GM12878 (cell line): ENCODE results near the gene GAL3ST2. TPM values are rescaled to one million over a fixed set of nuclear protein-coding genes. Genes with fewer than 3 reads are reported as not detected.

Experiments used
- ATAC-seq: fragments of 200-7000 bp; cut with Tn5 transposase; 3 replicates; pipeline ENCODE4 v1.9.1; 2020; ENCODE audit warnings: mild to moderate bottlenecking, moderate library complexity
- BruUV-seq: library from RNA; stranded (reverse); fragments of 400-500 nt; replicated peaks from 2 replicates; lab custom pipeline; 2021; lab: Mats Ljungman, UMichigan
- CTCF ChIA-PET: fragments of 300-600 bp; sonication (Branson Sonifier 250); formaldehyde crosslinking; extraction: SDS; loops from one replicate; lab custom pipeline; 2021; ENCODE audit warnings: inconsistent platforms; lab: Yijun Ruan, JAX
- POLR2A ChIA-PET: fragments of 350-600 bp; formaldehyde crosslinking; extraction: SDS; loops from one replicate; lab custom pipeline; 2021; ENCODE audit warnings: inconsistent platforms; lab: Charles Lee
- RAD21 ChIA-PET: fragments of 300-600 bp; sonication (Branson Sonifier 250); formaldehyde crosslinking; loops from one replicate; lab custom pipeline; 2023; ENCODE audit warnings: antibody characterized with exemption; ENCODE audit not compliant: unreplicated experiment; lab: Charles Lee
- SMC1A ChIA-PET: fragments of 300-600 bp; sonication (Branson Sonifier 250); formaldehyde crosslinking; loops from one replicate; lab custom pipeline; 2023; ENCODE audit not compliant: unreplicated experiment, uncharacterized antibody; lab: Charles Lee
- DNase-seq: peaks from one replicate; pipeline ENCODE4 v3.0.0-alpha.2; 2011; ENCODE audit warnings: low read depth, low spot score
- FAIRE-seq: peaks from 3 replicates; lab custom pipeline; 2011; peaks lifted over from hg19 to GRCh38; lab: Jason Lieb, UNC
- H2AFZ ChIP-seq: 2 replicates; pipeline ENCODE4 v1.6.0; 2011; ENCODE audit warnings: low read depth, low read length, control low read depth; ENCODE audit not compliant: control insufficient read depth
- H3K27ac ChIP-seq: 2 replicates; pipeline ENCODE4 v1.5.1; 2011; ENCODE audit warnings: control low read depth; ENCODE audit not compliant: control insufficient read depth, insufficient read depth
- H3K27me3 ChIP-seq, 2 experiments: replicated peaks in 1 of 2; 2 replicates each; pipeline versions ENCODE4 v1.6.0 to v1.6.1; 2011; ENCODE audit warnings: low read length in 1 of 2; ENCODE audit not compliant: control insufficient read depth in 2 of 2, insufficient read depth in 2 of 2
- H3K36me3 ChIP-seq, 2 experiments: 2 replicates each; pipeline ENCODE4 v1.5.1; 2011; ENCODE audit warnings: low read length in 1 of 2; ENCODE audit not compliant: control insufficient read depth in 2 of 2, insufficient read depth in 2 of 2
- H3K4me1 ChIP-seq: 2 replicates; pipeline ENCODE4 v1.6.1; 2011; ENCODE audit warnings: mild to moderate bottlenecking, low read length, moderate library complexity, mixed read lengths; ENCODE audit not compliant: control insufficient read depth, insufficient read depth
- H3K4me2 ChIP-seq: 2 replicates; pipeline ENCODE4 v1.6.0; 2011; ENCODE audit warnings: control low read depth; ENCODE audit not compliant: control insufficient read depth, insufficient read depth
- H3K4me3 ChIP-seq: fragments of 200-600 bp; sonication (generic); 2 replicates; pipeline ENCODE4 v1.5.1; 2016
- H3K79me2 ChIP-seq: 2 replicates; pipeline ENCODE4 v1.6.0; 2011; ENCODE audit warnings: low read length; ENCODE audit not compliant: control insufficient read depth, insufficient read depth
- H3K9ac ChIP-seq: 2 replicates; pipeline ENCODE4 v1.8.0; 2011; ENCODE audit warnings: low read length, control low read depth, mixed read lengths; ENCODE audit not compliant: control insufficient read depth, insufficient read depth
- H3K9me3 ChIP-seq: replicated peaks from 3 replicates; pipeline ENCODE4 v1.5.1; 2011; ENCODE audit warnings: mild to moderate bottlenecking, low read length; ENCODE audit not compliant: control insufficient read depth, insufficient read depth
- H4K20me1 ChIP-seq: 2 replicates; pipeline ENCODE4 v1.6.0; 2011; ENCODE audit not compliant: control insufficient read depth, insufficient read depth
- CHD1 ChIP-seq: IDR thresholded peaks from 2 replicates; pipeline ENCODE4 v1.6.1; 2012; ENCODE audit warnings: low read depth, low read length, improper control_type of control experiment
- NRF1 ChIP-seq: conservative IDR thresholded peaks from 2 replicates; pipeline ENCODE4 v1.6.1; 2011; ENCODE audit warnings: mild to moderate bottlenecking, low read depth, low read length, improper control_type of control experiment
- RELA ChIP-seq: fragments of 450-650 bp; IDR thresholded peaks from 2 replicates; pipeline ENCODE4 v1.8.0; 2014; ENCODE audit warnings: borderline replicate concordance; ENCODE audit not compliant: partially characterized antibody
- SMARCA5 ChIP-seq: fragments of 450-650 bp; IDR thresholded peaks from 2 replicates; pipeline ENCODE4 v1.6.1; 2017; ENCODE audit warnings: mild to moderate bottlenecking
- ZNF207 ChIP-seq: fragments of 450-650 bp; IDR thresholded peaks from 2 replicates; pipeline ENCODE4 v1.6.1; 2014; ENCODE audit warnings: antibody characterized with exemption, mild to moderate bottlenecking, borderline replicate concordance
- WGBS: methylation state at CpG from one replicate; pipeline ENCODE4 v1.1.6; 2016; ENCODE audit warnings: low lambda C conversion rate; ENCODE audit not compliant: insufficient replicate concordance, insufficient coverage; ENCODE audit errors: missing lambda C conversion rate; 5-methylcytosine and 5-hydroxymethylcytosine counted together
- in situ Hi-C: fragments of 300-500 bp; cut with MboI; formaldehyde crosslinking; loops from 9 replicates; pipeline ENCODE4 v1.14.3; 2018; ENCODE audit warnings: mixed read lengths
- intact Hi-C: fragments of 100-400 bp; cut with micrococcal nuclease; formaldehyde crosslinking; loops from one replicate; pipeline ENCODE4 v1.14.2; 2022; ENCODE audit not compliant: unreplicated experiment
- polyA plus RNA-seq, 11 experiments: library from polyadenylated mRNA; depleted of rRNA in 4 of 11; unstranded in 6 of 11; stranded (reverse) in 5 of 11; fragments of >200 nt; fragmentation: Nextera tagmentation in 4 of 11; fragmentation: Illumina TruSeq in 1 of 11; extraction: Ambion mirVana in 4 of 11; extraction: Trizol in 1 of 11; gene quantifications; 1 replicate in 1 of 11; 2 replicates in 10 of 11; pipeline versions ENCODE4 v1.2.1 to v1.2.3, GENCODE V29; 2011 to 2016; ENCODE audit warnings: inconsistent platforms in 2 of 11, missing spikeins in 2 of 11, low read depth in 1 of 11
- total RNA-seq, 4 experiments: library from RNA; depleted of rRNA in 3 of 4; stranded (reverse); fragments of >200 nt in 3 of 4; fragmentation: Illumina TruSeq in 1 of 4; extraction: Trizol in 1 of 4; gene quantifications; 2 replicates each; pipeline versions ENCODE4 v1.2.1 to v1.2.3, GENCODE V29; 2013 to 2021

The GAL3ST2 gene
- total and polyA plus RNA-seq, 10 of the 15 experiments (the other 5 are each of a cell fraction or from before 2014, with no cell fraction given): 0.09 to 0.36 (median 0.11) TPM; not detected in 7

- ChIA-PET SMC1A (no interaction called here), CTCF (no interaction called here), RAD21 (no interaction called here), POLR2A (interaction anchor here (0.9 kb wide), 1 partner anchor 14 kb away, joined by 3 read pairs; no protein-coding TSS in a partner anchor)
- Histone ChIP-seq H3K9me3 (no peaks in the 10 kb centered on the region), H3K4me2 (no peak overlapping the region), H3K4me1 (no peaks in the 10 kb centered on the region), H3K4me3 (no peak overlapping the region), H3K27ac (no peak overlapping the region), H4K20me1 (no peaks in the 10 kb centered on the region), H3K9ac (no peak overlapping the region), H3K27me3 (no peaks in the 10 kb centered on the region), H3K79me2 (peaks cover under 1% of the 10 kb centered on the region; the same call in 1 of the 2 replicates), H3K36me3 (no peaks in the 10 kb centered on the region), H2AFZ (no peak overlapping the region)
- no TSS peak for BruUV-seq
- no peak for DNase-seq
- TF ChIP-seq RELA (no peak), ZNF207 (no peak), NRF1 (no peak), SMARCA5 (no peak), CHD1 (no peak)
- intact Hi-C loops: no loop called here
- 37% methylated on average over 10 of the region's 10 CpGs for WGBS
- in situ Hi-C loops: no loop called here
- FAIRE-seq: no peak
- ATAC-seq: no peak
Measured at GRCh38 chr2:241852981-241853631, 76.5 kb downstream of the GAL3ST2 start.

Other genes starting within 250 kb of the GAL3ST2 start
Only the 7 nearest of the 9 such genes appear.
- gene ATG4B, start 139.1 kb upstream of the GAL3ST2 start, total RNA-seq (2014; rRNA removed): 59.6 and 76.2 TPM in 2 replicates
- 29.2 and 36.7 TPM in 2 replicates for gene ATG4B, start 139.1 kb upstream of the GAL3ST2 start, total RNA-seq (2014; rRNA removed; fragmentation: Illumina TruSeq; extraction: Trizol)
- 61.0 and 69.2 TPM in 2 replicates for gene ATG4B, start 139.1 kb upstream of the GAL3ST2 start, total RNA-seq (2021)
- 45.8 and 84.1 TPM in 2 replicates for gene ATG4B, start 139.1 kb upstream of the GAL3ST2 start, polyA plus RNA-seq (2011; rRNA removed)
- gene ATG4B, start 139.1 kb upstream of the GAL3ST2 start, polyA plus RNA-seq (2014; fragmentation: Illumina TruSeq; extraction: Trizol): 35.9 and 60.7 TPM in 2 replicates
- gene ATG4B, start 139.1 kb upstream of the GAL3ST2 start, polyA plus RNA-seq (2014; fragmentation: Nextera tagmentation; extraction: Ambion mirVana): 1 to 10 TPM; 5.8 to 9.3 TPM
- 70.7 and 75.3 TPM in 2 replicates for gene ATG4B, start 139.1 kb upstream of the GAL3ST2 start, polyA plus RNA-seq (2014; rRNA removed)
- gene ATG4B, start 139.1 kb upstream of the GAL3ST2 start, polyA plus RNA-seq (2016; fragmentation: Nextera tagmentation; extraction: Ambion mirVana): 10 to 100 TPM; 73.2 to 76.1 TPM
- 75.7 and 80.5 TPM in 2 replicates for gene DTYMK, start 90.0 kb upstream of the GAL3ST2 start, total RNA-seq (2014; rRNA removed)
- gene DTYMK, start 90.0 kb upstream of the GAL3ST2 start, total RNA-seq (2014; rRNA removed; fragmentation: Illumina TruSeq; extraction: Trizol): 40.7 and 43.5 TPM in 2 replicates
- gene DTYMK, start 90.0 kb upstream of the GAL3ST2 start, total RNA-seq (2021): 80.5 and 82.4 TPM in 2 replicates
- 42.8 and 54.3 TPM in 2 replicates for gene DTYMK, start 90.0 kb upstream of the GAL3ST2 start, polyA plus RNA-seq (2011; rRNA removed)
- 13.1 and 33.4 TPM in 2 replicates for gene DTYMK, start 90.0 kb upstream of the GAL3ST2 start, polyA plus RNA-seq (2014; fragmentation: Illumina TruSeq; extraction: Trizol)
- 10 to 100 TPM in 1 of 2 experiments, 1 to 10 TPM in 1; 7.0 to 20.5 TPM for gene DTYMK, start 90.0 kb upstream of the GAL3ST2 start, polyA plus RNA-seq (2014; fragmentation: Nextera tagmentation; extraction: Ambion mirVana)
- 64.4 and 72.1 TPM in 2 replicates for gene DTYMK, start 90.0 kb upstream of the GAL3ST2 start, polyA plus RNA-seq (2014; rRNA removed)
- 100 to 1,000 TPM; 220 TPM for gene DTYMK, start 90.0 kb upstream of the GAL3ST2 start, polyA plus RNA-seq (2016; fragmentation: Nextera tagmentation; extraction: Ambion mirVana)
- gene ING5, start 74.8 kb upstream of the GAL3ST2 start, total RNA-seq (2014; rRNA removed): 30.2 and 35.6 TPM in 2 replicates
- 29.5 and 29.8 TPM in 2 replicates for gene ING5, start 74.8 kb upstream of the GAL3ST2 start, total RNA-seq (2014; rRNA removed; fragmentation: Illumina TruSeq; extraction: Trizol)
- 27.2 and 34.6 TPM in 2 replicates for gene ING5, start 74.8 kb upstream of the GAL3ST2 start, total RNA-seq (2021)
- gene ING5, start 74.8 kb upstream of the GAL3ST2 start, polyA plus RNA-seq (2011; rRNA removed): 31.4 and 34.9 TPM in 2 replicates
- gene ING5, start 74.8 kb upstream of the GAL3ST2 start, polyA plus RNA-seq (2014; fragmentation: Illumina TruSeq; extraction: Trizol): 24.6 TPM in 2 replicates
- 10 to 100 TPM in 1 of 2 experiments, 1 to 10 TPM in 1; 10.0 to 13.2 TPM for gene ING5, start 74.8 kb upstream of the GAL3ST2 start, polyA plus RNA-seq (2014; fragmentation: Nextera tagmentation; extraction: Ambion mirVana)
- gene ING5, start 74.8 kb upstream of the GAL3ST2 start, polyA plus RNA-seq (2014; rRNA removed): 46.1 and 60.1 TPM in 2 replicates
- 10 to 100 TPM; 16.9 to 19.3 TPM for gene ING5, start 74.8 kb upstream of the GAL3ST2 start, polyA plus RNA-seq (2016; fragmentation: Nextera tagmentation; extraction: Ambion mirVana)
- 19.1 and 22.6 TPM in 2 replicates for gene D2HGDH, start 42.2 kb upstream of the GAL3ST2 start, total RNA-seq (2014; rRNA removed)
- gene D2HGDH, start 42.2 kb upstream of the GAL3ST2 start, total RNA-seq (2014; rRNA removed; fragmentation: Illumina TruSeq; extraction: Trizol): 6.3 and 8.2 TPM in 2 replicates
- gene D2HGDH, start 42.2 kb upstream of the GAL3ST2 start, total RNA-seq (2021): 27.4 and 31.8 TPM in 2 replicates
- 6.0 and 8.6 TPM in 2 replicates for gene D2HGDH, start 42.2 kb upstream of the GAL3ST2 start, polyA plus RNA-seq (2011; rRNA removed)
- gene D2HGDH, start 42.2 kb upstream of the GAL3ST2 start, polyA plus RNA-seq (2014; fragmentation: Illumina TruSeq; extraction: Trizol): 1.7 and 5.2 TPM in 2 replicates
- 1 to 10 TPM in 1 of 2 experiments, under 1 TPM in 1; 0.52 to 1.1 TPM for gene D2HGDH, start 42.2 kb upstream of the GAL3ST2 start, polyA plus RNA-seq (2014; fragmentation: Nextera tagmentation; extraction: Ambion mirVana)
- 32.1 and 39.5 TPM in 2 replicates for gene D2HGDH, start 42.2 kb upstream of the GAL3ST2 start, polyA plus RNA-seq (2014; rRNA removed)
- 10 to 100 TPM; 13.5 to 14.4 TPM for gene D2HGDH, start 42.2 kb upstream of the GAL3ST2 start, polyA plus RNA-seq (2016; fragmentation: Nextera tagmentation; extraction: Ambion mirVana)
- 0.05 and 0.06 TPM in 2 replicates for gene NEU4, start 32.4 kb downstream of the GAL3ST2 start, total RNA-seq (2014; rRNA removed)
- 0.05 TPM in 1 of 2 replicates, not detected in the other for gene NEU4, start 32.4 kb downstream of the GAL3ST2 start, total RNA-seq (2014; rRNA removed; fragmentation: Illumina TruSeq; extraction: Trizol)
- gene NEU4, start 32.4 kb downstream of the GAL3ST2 start, total RNA-seq (2021): 0.28 and 0.98 TPM in 2 replicates
- gene NEU4, start 32.4 kb downstream of the GAL3ST2 start, polyA plus RNA-seq (2011; rRNA removed): not detected in 2 replicates
- gene NEU4, start 32.4 kb downstream of the GAL3ST2 start, polyA plus RNA-seq (2014; fragmentation: Illumina TruSeq; extraction: Trizol): 0.01 TPM in 1 of 2 replicates, not detected in the other
- gene NEU4, start 32.4 kb downstream of the GAL3ST2 start, polyA plus RNA-seq (2014; fragmentation: Nextera tagmentation; extraction: Ambion mirVana): not detected
- gene NEU4, start 32.4 kb downstream of the GAL3ST2 start, polyA plus RNA-seq (2014; rRNA removed): 0.08 and 0.14 TPM in 2 replicates
- under 1 TPM in 1 of 2 experiments, not detected in 1; 0.23 TPM for gene NEU4, start 32.4 kb downstream of the GAL3ST2 start, polyA plus RNA-seq (2016; fragmentation: Nextera tagmentation; extraction: Ambion mirVana)
- 3.7 and 3.9 TPM in 2 replicates for gene PDCD1, start 82.1 kb downstream of the GAL3ST2 start, total RNA-seq (2014; rRNA removed)
- 1.1 and 1.5 TPM in 2 replicates for gene PDCD1, start 82.1 kb downstream of the GAL3ST2 start, total RNA-seq (2014; rRNA removed; fragmentation: Illumina TruSeq; extraction: Trizol)
- gene PDCD1, start 82.1 kb downstream of the GAL3ST2 start, total RNA-seq (2021): 3.6 and 4.0 TPM in 2 replicates
- 3.8 and 6.4 TPM in 2 replicates for gene PDCD1, start 82.1 kb downstream of the GAL3ST2 start, polyA plus RNA-seq (2011; rRNA removed)
- gene PDCD1, start 82.1 kb downstream of the GAL3ST2 start, polyA plus RNA-seq (2014; fragmentation: Illumina TruSeq; extraction: Trizol): 0.62 TPM in 1 of 2 replicates, not detected in the other
- not detected for gene PDCD1, start 82.1 kb downstream of the GAL3ST2 start, polyA plus RNA-seq (2014; fragmentation: Nextera tagmentation; extraction: Ambion mirVana)
- gene PDCD1, start 82.1 kb downstream of the GAL3ST2 start, polyA plus RNA-seq (2014; rRNA removed): 4.2 and 4.6 TPM in 2 replicates
- 1 to 10 TPM; 1.4 to 1.9 TPM for gene PDCD1, start 82.1 kb downstream of the GAL3ST2 start, polyA plus RNA-seq (2016; fragmentation: Nextera tagmentation; extraction: Ambion mirVana)
- not detected in 2 replicates for gene RTP5, start 92.9 kb downstream of the GAL3ST2 start, total RNA-seq (2014; rRNA removed)
- gene RTP5, start 92.9 kb downstream of the GAL3ST2 start, total RNA-seq (2014; rRNA removed; fragmentation: Illumina TruSeq; extraction: Trizol): not detected in 2 replicates
- not detected in 2 replicates for gene RTP5, start 92.9 kb downstream of the GAL3ST2 start, total RNA-seq (2021)
- not detected in 2 replicates for gene RTP5, start 92.9 kb downstream of the GAL3ST2 start, polyA plus RNA-seq (2011; rRNA removed)
- not detected in 2 replicates for gene RTP5, start 92.9 kb downstream of the GAL3ST2 start, polyA plus RNA-seq (2014; fragmentation: Illumina TruSeq; extraction: Trizol)
- gene RTP5, start 92.9 kb downstream of the GAL3ST2 start, polyA plus RNA-seq (2014; fragmentation: Nextera tagmentation; extraction: Ambion mirVana): not detected
- 0.05 TPM in 1 of 2 replicates, not detected in the other for gene RTP5, start 92.9 kb downstream of the GAL3ST2 start, polyA plus RNA-seq (2014; rRNA removed)
- not detected for gene RTP5, start 92.9 kb downstream of the GAL3ST2 start, polyA plus RNA-seq (2016; fragmentation: Nextera tagmentation; extraction: Ambion mirVana)